Stimulated activated effector memory CD8-positive, alpha-beta T cell treated with anti-CD3 and anti-CD28 coated beads, Interleukin-12 subunit alpha, Interleukin-12 subunit beta, amount 100 ng/mL, for 72 hours (primary cell): ENCODE results near the gene CCDC136.

Experiments
- ATAC-seq: fragments of 150-1000 bp; cut with Tn5 transposase; 2 replicates; pipeline ENCODE4 v1.10.0; 2021
- DNase-seq, 2 donors: peaks; one replicate each; pipeline ENCODE4 v3.0.0; 2021 to 2022; ENCODE audit warnings: low spot score in 2 of 2
- H3K27ac Mint-ChIP-seq: one replicate; pipeline ENCODE4 v1.8.0; 2022; ENCODE audit warnings: mild to moderate bottlenecking, mixed read lengths
- H3K36me3 Mint-ChIP-seq: one replicate; pipeline ENCODE4 v1.8.0; 2022; ENCODE audit warnings: mild to moderate bottlenecking, mixed read lengths
- H3K4me1 Mint-ChIP-seq: one replicate; pipeline ENCODE4 v1.8.0; 2022; ENCODE audit warnings: mixed read lengths
- H3K4me3 Mint-ChIP-seq: one replicate; pipeline ENCODE4 v1.8.0; 2022; ENCODE audit warnings: mild to moderate bottlenecking, mixed read lengths
- H3K9me3 Mint-ChIP-seq: one replicate; pipeline ENCODE4 v1.8.0; 2022; ENCODE audit warnings: mixed read lengths

Gene CCDC136

DNA sequence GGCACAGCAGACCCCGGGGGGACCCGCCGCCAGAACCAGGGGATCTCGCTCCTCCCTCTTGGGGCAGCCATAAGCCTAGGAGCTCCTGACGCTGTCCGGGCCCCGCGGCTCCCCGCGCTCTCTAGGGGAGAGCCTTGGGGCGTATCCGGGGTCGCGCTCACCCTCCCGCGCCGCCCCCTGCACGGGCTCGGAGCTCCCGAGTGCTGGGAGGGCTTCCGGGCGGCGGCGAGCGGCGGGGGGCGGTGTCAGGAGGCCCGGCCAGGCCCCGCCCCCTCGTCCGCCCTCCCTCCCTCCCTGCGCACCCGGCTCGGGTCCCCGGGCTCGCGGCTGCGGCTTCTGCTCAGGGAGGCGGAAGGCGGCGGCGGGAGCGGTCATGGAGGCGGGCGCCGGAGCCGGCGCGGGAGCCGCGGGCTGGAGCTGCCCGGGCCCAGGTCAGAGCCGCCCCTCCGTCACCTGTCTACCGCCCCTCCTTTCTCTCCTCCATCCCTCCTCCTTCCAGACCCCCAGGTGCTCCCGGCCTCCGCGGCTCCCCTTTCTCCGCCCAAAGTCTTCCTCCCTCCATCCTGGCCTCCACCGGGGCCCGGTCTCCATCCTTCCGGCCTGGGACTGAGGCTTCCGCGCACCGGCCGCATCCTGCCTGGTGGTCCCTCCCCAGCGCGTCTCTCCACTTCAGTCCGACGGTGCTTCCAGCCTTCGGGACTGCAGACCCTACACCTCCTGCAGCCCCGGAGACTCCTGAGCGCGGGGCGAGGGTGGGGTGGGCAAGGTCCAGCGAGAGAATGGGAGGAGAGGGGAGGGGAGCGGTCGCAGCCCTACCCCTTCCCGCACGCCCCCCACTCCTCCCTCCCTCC lies at the start of gene CCDC136:
Gene CCDC136 (plus strand): TSS at position 848 of the 851 bp plus-strand sequence. CDS start 444 bp downstream, outside the sequence.
- H3K4me1 Mint-ChIP-seq = peaks cover 22% of the 10 kb centered on the region
- peak; percentile 91 for ATAC-seq
- H3K9me3 Mint-ChIP-seq = no peaks in the 10 kb centered on the region
- no peaks in the 10 kb centered on the region for H3K36me3 Mint-ChIP-seq
- H3K4me3 Mint-ChIP-seq = peak within 1 kb of the TSS; percentile 76
- H3K27ac Mint-ChIP-seq = peak within 1 kb of the TSS; percentile 57
- peak; percentile 64 to 82 for DNase-seq

DNA sequence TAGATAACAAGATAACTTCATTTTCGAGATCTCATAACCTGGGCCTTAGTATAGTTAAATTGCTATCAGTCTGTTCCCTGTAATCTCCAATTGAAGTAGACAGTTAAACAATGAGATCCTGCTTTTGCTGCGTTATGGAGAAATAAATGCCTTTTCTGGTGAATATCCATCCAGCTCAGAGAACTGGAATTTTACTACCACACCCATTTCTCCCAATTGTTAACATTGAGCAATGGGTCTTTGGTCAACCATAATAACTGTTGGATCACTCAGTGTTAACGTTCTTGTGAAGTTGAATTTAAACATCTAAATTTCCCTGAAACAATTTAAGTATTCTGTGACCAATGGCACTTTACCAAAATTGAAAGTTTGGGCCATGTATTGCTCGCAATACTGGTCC lies 49.6 kb upstream of the CCDC136 start:
- no peak for DNase-seq
- Mint-ChIP-seq H3K9me3 (no peaks in the 10 kb centered on the region), H3K4me3 (no peak overlapping the region), H3K27ac (no peak overlapping the region), H3K4me1 (peaks cover 55% of the 10 kb centered on the region), H3K36me3 (peaks cover 40% of the 10 kb centered on the region)
- no peak for ATAC-seq

- no peaks in the 10 kb centered on the region for H3K9me3 Mint-ChIP-seq
- DNase-seq (no peak), ATAC-seq (no peak)
- peaks cover 56% of the 10 kb centered on the region for H3K4me1 Mint-ChIP-seq
- H3K36me3 Mint-ChIP-seq = peaks cover 50% of the 10 kb centered on the region
- H3K4me3 Mint-ChIP-seq = no peak overlapping the region
- H3K27ac Mint-ChIP-seq = peak overlapping the region; percentile 34
Measured at GRCh38 chr7:128743112-128743772, 48.5 kb upstream of the CCDC136 start.

DNA sequence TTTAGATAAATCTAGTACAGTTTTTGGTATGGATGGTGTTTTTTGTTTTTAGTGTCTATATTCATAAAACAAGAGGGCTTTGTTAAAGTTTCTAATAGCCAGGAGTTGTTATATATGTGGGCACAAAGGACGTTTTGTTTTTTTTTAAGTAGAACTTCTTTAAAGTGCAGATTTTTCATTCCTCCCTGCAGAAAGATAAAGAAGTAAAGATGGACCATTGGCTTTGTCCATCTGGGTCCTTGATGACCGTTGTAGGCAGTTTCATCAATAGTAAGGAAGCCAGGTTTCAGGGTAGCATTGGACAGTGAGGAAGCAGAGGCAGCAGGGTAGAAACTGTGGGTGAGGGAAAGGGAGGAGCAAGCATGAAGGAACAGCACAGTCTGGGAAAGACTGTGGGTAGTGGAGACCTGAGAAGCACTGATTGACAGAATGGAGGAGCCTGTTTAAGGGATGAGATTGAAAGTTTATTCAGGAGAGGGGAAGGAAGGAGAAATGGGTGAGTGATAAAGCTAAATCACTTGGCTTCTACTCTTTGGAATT lies 47.3 kb upstream of the CCDC136 start:
- no peaks in the 10 kb centered on the region for H3K9me3 Mint-ChIP-seq
- ATAC-seq (no peak), DNase-seq (no peak)
- peaks cover 49% of the 10 kb centered on the region for H3K4me1 Mint-ChIP-seq
- H3K27ac Mint-ChIP-seq = no peak overlapping the region
- no peak overlapping the region for H3K4me3 Mint-ChIP-seq
- peaks cover 57% of the 10 kb centered on the region for H3K36me3 Mint-ChIP-seq

DNA sequence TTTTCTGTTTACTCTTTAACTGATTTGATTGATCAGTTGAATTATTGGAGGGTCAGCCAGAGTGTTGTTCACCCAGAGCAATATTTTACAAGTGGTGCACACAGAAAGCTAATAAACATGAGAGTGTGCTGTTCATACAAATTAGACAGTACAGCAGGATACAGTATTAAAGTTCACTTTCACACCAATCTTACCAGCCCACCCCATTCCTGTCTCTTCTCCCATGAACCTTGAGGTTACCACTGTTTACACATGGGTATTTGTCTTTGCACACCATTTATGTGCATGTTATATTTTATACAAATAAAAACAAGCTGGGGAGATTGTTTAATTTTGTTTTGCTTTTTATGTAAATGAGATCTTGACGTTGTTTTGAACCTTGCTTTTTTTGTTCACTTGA lies 46.1 kb upstream of the CCDC136 start:
- no peak overlapping the region for H3K27ac Mint-ChIP-seq

DNA sequence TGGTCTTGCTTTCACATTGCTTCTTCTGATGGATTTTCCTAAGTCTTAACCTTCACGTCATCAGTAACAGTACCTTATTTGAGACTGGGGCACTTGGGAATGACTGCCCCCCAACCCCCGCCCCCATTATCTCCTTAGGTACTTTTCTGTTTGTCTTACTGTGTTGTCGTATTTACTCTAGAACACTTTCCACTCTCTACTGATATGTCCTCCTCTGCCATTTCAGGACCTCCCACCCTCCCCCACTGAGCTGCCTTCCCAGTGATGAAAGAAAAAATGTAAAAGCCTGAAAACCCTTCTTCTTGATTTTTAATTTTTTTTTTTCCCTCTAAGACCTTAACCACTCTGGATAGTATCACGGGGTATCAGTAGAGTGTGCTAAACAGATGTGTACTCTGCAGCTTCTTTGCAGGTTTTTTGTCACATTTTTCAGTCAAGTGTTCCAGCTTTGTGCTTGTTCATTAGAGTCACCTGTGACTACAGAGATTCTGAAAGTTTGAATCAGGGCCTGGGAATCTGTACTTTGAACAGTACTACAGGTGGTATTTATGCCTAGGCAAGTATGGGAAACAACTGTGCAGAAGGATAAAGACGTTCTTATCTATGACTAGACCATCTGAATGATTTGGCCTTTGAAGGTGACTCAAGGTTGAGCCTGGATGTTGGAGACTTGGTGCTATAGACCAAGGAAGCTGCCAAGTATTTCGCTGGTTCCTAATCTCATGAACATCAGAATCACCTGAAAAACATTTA lies 44.3 kb upstream of the CCDC136 start:
- H3K4me1 Mint-ChIP-seq = peaks cover 25% of the 10 kb centered on the region
- no peak overlapping the region for H3K4me3 Mint-ChIP-seq
- peak overlapping the region; percentile 30 for H3K27ac Mint-ChIP-seq
- no peak for ATAC-seq
- peaks cover 83% of the 10 kb centered on the region for H3K36me3 Mint-ChIP-seq
- H3K9me3 Mint-ChIP-seq = no peaks in the 10 kb centered on the region
- no peak for DNase-seq

More for the DNA sequence above, 46.1 kb upstream of the CCDC136 start:
- H3K4me3 Mint-ChIP-seq = no peak overlapping the region
- ATAC-seq (no peak), DNase-seq (no peak)
- H3K9me3 Mint-ChIP-seq = no peaks in the 10 kb centered on the region
- peaks cover 65% of the 10 kb centered on the region for H3K36me3 Mint-ChIP-seq
- peaks cover 39% of the 10 kb centered on the region for H3K4me1 Mint-ChIP-seq

- H3K4me3 Mint-ChIP-seq = no peak overlapping the region
- no peaks in the 10 kb centered on the region for H3K9me3 Mint-ChIP-seq
- H3K36me3 Mint-ChIP-seq = peaks cover 100% of the 10 kb centered on the region
- ATAC-seq (no peak), DNase-seq (no peak)
- H3K4me1 Mint-ChIP-seq = peaks cover 6% of the 10 kb centered on the region
- H3K27ac Mint-ChIP-seq = no peak overlapping the region
Measured at GRCh38 chr7:128752251-128752650, 39.5 kb upstream of the CCDC136 start.

DNA sequence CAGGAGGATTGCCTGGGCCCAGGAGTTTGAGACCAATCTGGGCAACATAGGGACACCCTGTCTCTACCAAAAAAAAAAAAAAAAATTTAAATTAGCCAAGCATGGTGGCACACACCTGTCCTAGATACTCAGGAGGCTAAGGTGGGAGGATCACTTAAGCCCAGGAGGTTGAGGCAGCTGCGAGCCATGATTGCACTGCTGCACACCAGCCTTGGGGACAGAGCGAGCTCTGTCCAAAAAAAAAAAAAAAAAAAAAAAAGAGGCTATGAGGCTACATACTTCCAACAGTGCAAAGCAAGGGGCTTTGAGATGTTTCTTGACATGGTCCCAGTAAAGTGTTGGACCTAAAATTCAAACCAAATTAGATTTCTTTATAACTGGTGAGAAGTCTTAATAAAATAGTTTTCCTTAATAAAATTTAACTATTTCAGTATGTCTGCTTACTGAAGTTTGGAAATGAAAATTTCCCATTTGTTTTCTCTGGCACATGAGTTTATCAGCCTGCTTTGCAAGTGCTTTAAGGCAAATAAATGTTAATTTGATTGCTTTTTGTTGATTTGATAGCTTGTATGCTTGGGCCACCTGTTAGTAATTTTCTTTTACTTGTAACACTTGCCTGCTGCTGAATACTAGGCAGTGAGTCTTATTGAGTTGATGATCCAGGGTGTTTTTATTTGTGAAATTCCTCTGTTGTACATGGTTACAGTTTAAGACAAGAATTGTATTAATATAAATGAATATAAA lies 36.5 kb upstream of the CCDC136 start:
- Mint-ChIP-seq H3K9me3 (no peaks in the 10 kb centered on the region), H3K4me1 (no peaks in the 10 kb centered on the region), H3K27ac (no peak overlapping the region), H3K36me3 (peaks cover 100% of the 10 kb centered on the region), H3K4me3 (no peak overlapping the region)
- no peak for ATAC-seq
- no peak for DNase-seq

DNA sequence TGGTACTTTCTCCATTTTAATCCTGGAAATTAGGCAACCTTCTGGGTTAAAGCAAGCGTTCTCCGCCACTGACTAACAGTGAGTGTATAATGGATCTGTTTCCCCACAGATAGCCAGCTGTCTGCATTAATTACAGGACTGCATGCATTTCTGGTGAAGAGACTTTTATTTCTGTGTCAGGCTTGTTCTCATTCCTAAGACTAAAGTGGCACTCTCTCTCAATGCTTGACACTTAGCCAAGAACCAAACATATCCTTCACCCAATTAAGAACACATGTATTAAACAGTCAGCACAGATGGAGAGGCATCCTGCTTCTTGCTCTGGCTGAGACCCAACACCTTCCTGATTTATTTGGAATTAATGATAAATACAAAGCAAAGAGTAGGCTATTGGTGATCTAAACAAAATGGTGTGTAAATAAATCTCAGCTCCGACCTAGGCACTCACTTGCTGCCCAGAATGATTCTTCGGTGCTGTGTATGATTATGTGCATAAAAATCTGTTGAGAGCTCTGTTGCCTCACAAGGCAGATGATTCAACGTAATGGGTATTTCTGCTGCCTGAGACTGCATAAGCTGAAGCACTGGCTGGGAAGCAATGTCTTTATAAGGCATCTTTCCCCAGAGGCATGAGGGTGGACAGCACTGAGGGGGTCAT lies 35.8 kb upstream of the CCDC136 start:
- Mint-ChIP-seq H3K9me3 (no peaks in the 10 kb centered on the region), H3K36me3 (peaks cover 100% of the 10 kb centered on the region), H3K27ac (peak overlapping the region; percentile 48), H3K4me3 (no peak overlapping the region), H3K4me1 (no peaks in the 10 kb centered on the region)
- ATAC-seq (no peak), DNase-seq (no peak)

- H3K4me1 Mint-ChIP-seq = no peaks in the 10 kb centered on the region
- H3K9me3 Mint-ChIP-seq = no peaks in the 10 kb centered on the region
- no peak overlapping the region for H3K27ac Mint-ChIP-seq
- H3K36me3 Mint-ChIP-seq = peaks cover 100% of the 10 kb centered on the region
- no peak overlapping the region for H3K4me3 Mint-ChIP-seq
- ATAC-seq (no peak), DNase-seq (no peak)
Measured at GRCh38 chr7:128757203-128757602, 34.6 kb upstream of the CCDC136 start.

DNA sequence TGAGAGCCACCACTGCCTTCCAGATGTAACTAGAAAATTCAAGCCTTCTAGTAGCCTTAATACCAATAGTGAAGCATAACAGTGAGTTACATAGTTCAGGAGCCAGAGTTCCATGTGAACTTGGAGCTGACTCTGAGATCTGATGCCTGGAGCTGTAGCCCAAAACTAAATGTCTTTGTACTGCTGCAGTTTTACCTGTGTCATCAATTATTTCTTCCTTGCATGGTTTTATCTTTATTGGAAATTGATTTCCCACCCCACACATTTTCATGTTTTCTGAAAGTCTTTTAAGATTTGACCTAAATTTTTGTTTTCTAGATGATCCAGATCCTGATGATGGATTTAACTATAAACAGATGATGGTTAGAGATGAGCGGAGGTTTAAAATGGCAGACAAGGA lies 33.2 kb upstream of the CCDC136 start:
- Mint-ChIP-seq H3K4me3 (no peak overlapping the region), H3K27ac (no peak overlapping the region), H3K36me3 (peaks cover 100% of the 10 kb centered on the region), H3K9me3 (no peaks in the 10 kb centered on the region), H3K4me1 (no peaks in the 10 kb centered on the region)
- ATAC-seq = no peak
- DNase-seq = no peak

DNA sequence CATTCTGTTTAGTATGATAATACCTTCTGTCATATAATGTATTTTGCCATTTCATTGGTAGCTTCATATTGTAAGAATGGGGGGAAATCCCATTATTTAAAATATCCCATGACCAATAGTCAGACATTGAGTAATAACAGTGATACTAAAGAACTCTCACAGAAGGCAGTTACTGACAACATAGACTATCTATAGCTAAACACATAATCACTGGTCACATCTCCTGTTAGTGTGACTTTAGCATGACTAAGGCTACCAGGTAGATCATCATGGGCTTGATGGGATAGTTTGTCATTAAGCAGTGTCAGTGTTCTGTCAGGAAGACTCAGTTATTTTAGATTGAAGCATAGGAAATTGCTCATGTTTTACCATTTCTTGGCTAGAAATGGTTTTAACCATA lies 32.5 kb upstream of the CCDC136 start:
- Mint-ChIP-seq H3K4me3 (no peak overlapping the region), H3K36me3 (peaks cover 100% of the 10 kb centered on the region), H3K4me1 (no peaks in the 10 kb centered on the region), H3K27ac (no peak overlapping the region), H3K9me3 (no peaks in the 10 kb centered on the region)
- ATAC-seq (peak; percentile 64), DNase-seq (no peak)

DNA sequence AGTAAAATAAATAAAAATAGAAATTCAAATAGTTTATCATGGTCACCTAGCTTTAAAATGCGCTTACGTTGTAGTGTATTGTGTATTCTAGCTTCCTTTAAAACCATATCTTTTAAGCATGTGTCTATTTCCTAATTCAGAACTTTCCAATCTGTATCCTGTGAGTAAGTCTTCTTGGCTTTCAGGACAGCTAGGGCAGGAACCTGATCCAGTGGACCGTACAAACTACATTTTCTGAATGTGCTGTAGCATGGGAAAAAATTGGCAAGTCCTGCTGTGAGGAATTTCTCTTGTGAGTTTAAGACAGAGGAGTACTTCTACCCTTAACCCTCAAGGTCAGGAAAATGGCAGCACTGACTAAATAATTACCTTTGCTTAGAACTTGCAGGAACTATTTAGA lies 28.2 kb upstream of the CCDC136 start:
- H3K4me3 Mint-ChIP-seq = no peak overlapping the region
- H3K9me3 Mint-ChIP-seq = no peaks in the 10 kb centered on the region
- H3K4me1 Mint-ChIP-seq = no peaks in the 10 kb centered on the region
- peaks cover 100% of the 10 kb centered on the region for H3K36me3 Mint-ChIP-seq
- ATAC-seq (no peak), DNase-seq (no peak)
- H3K27ac Mint-ChIP-seq = no peak overlapping the region

- Mint-ChIP-seq H3K4me1 (no peaks in the 10 kb centered on the region), H3K27ac (peak overlapping the region; percentile 67), H3K36me3 (peaks cover 100% of the 10 kb centered on the region), H3K4me3 (no peak overlapping the region), H3K9me3 (no peaks in the 10 kb centered on the region)
- DNase-seq (no peak), ATAC-seq (no peak)
Measured at GRCh38 chr7:128767475-128768110, 24.2 kb upstream of the CCDC136 start.
